IMR-90 (cell line): ENCODE measurements around the gene TSPEAR. TPM values are rescaled to one million over a fixed set of nuclear protein-coding genes. Genes with fewer than 3 reads are reported as not detected.

ENCODE experiments used
- ATAC-seq: fragments of 200-7000 bp; cut with Tn5 transposase; 2 replicates; pipeline ENCODE4 v1.9.1; 2020; ENCODE audit warnings: low read depth, mild to moderate bottlenecking, moderate library complexity
- BruUV-seq: library from RNA; stranded (reverse); fragments of 400-500 nt; replicated peaks from 2 replicates; lab custom pipeline; 2021; lab: Mats Ljungman, UMichigan
- CTCF ChIA-PET: fragments of 300-600 bp; formaldehyde crosslinking; extraction: SDS; loops from one replicate; lab custom pipeline; 2021; ENCODE audit warnings: antibody characterized with exemption; lab: Yijun Ruan, JAX
- POLR2A ChIA-PET: fragments of 300-600 bp; sonication (Branson Sonifier 250); formaldehyde crosslinking; loops from one replicate; lab custom pipeline; 2022; ENCODE audit warnings: antibody characterized with exemption; ENCODE audit not compliant: unreplicated experiment; lab: Charles Lee
- DNase-seq: peaks from one replicate; pipeline ENCODE4 v3.0.0; 2013
- H2AFZ ChIP-seq: replicated peaks from 2 replicates; pipeline ENCODE3; 2013; ENCODE audit warnings: low read length, mild to moderate bottlenecking; ENCODE audit not compliant: poor library complexity
- H2AK5ac ChIP-seq: 2 replicates; pipeline ENCODE4 v1.6.1; 2013; ENCODE audit warnings: low read depth, low read length, inconsistent platforms
- H2AK9ac ChIP-seq: replicated peaks from 2 replicates; pipeline ENCODE3; 2013; ENCODE audit warnings: mild to moderate bottlenecking, low read depth, low read length, moderate library complexity; ENCODE audit not compliant: poor library complexity
- H2BK120ac ChIP-seq: 2 replicates; pipeline ENCODE4 v1.6.1; 2013; ENCODE audit warnings: low read depth, low read length, inconsistent platforms
- H2BK15ac ChIP-seq: 3 replicates; pipeline ENCODE4 v1.6.1; 2013; ENCODE audit warnings: low read depth, low read length, inconsistent platforms
- H2BK20ac ChIP-seq: 2 replicates; pipeline ENCODE4 v1.6.1; 2013; ENCODE audit warnings: low read depth, mild to moderate bottlenecking, inconsistent platforms, low read length, moderate library complexity
- H2BK5ac ChIP-seq: 2 replicates; pipeline ENCODE4 v1.6.1; 2013; ENCODE audit warnings: mild to moderate bottlenecking, low read depth, low read length, inconsistent platforms; ENCODE audit not compliant: poor library complexity, severe bottlenecking
- H3K14ac ChIP-seq: replicated peaks from 2 replicates; pipeline ENCODE4 v1.6.1; 2013; ENCODE audit warnings: low read depth, low read length, inconsistent platforms
- H3K18ac ChIP-seq: 2 replicates; pipeline ENCODE4 v1.6.1; 2013; ENCODE audit warnings: low read depth, low read length, control low read depth
- H3K23ac ChIP-seq: 2 replicates; pipeline ENCODE4 v1.6.1; 2013; ENCODE audit warnings: low read depth, low read length, inconsistent platforms
- H3K27ac ChIP-seq: 2 replicates; pipeline ENCODE4 v1.5.1; 2013; ENCODE audit warnings: mild to moderate bottlenecking, control low read depth, low read length; ENCODE audit not compliant: insufficient read depth
- H3K27me3 ChIP-seq: 2 replicates; pipeline ENCODE4 v1.6.1; 2013; ENCODE audit warnings: low read length; ENCODE audit not compliant: control insufficient read depth, insufficient read depth
- H3K36me3 ChIP-seq: 2 replicates; pipeline ENCODE4 v1.6.1; 2013; ENCODE audit warnings: low read length, mixed read lengths; ENCODE audit not compliant: control insufficient read depth, insufficient read depth
- H3K4ac ChIP-seq: 2 replicates; pipeline ENCODE4 v1.6.1; 2013; ENCODE audit warnings: low read depth, low read length, inconsistent platforms
- H3K4me1 ChIP-seq: 2 replicates; pipeline ENCODE4 v1.6.1; 2013; ENCODE audit warnings: low read length, mixed read lengths; ENCODE audit not compliant: control insufficient read depth, insufficient read depth
- H3K4me2 ChIP-seq: 2 replicates; pipeline ENCODE4 v1.6.1; 2013; ENCODE audit warnings: low read depth, mild to moderate bottlenecking, control low read depth, low read length, moderate library complexity
- H3K4me3 ChIP-seq: 2 replicates; pipeline ENCODE4 v1.5.1; 2013; ENCODE audit warnings: low read depth, mild to moderate bottlenecking, control low read depth, low read length, moderate library complexity; ENCODE audit not compliant: insufficient read depth
- H3K56ac ChIP-seq: 2 replicates; pipeline ENCODE4 v1.6.1; 2013; ENCODE audit warnings: low read length, inconsistent platforms; ENCODE audit not compliant: insufficient read depth; ENCODE audit errors: extremely low read depth
- H3K79me1 ChIP-seq, 2 experiments: 2 replicates each; pipeline ENCODE4 v1.6.1; 2013; ENCODE audit warnings: low read length in 2 of 2, inconsistent platforms in 1 of 2, low read depth in 1 of 2
- H3K9ac ChIP-seq: 2 replicates; pipeline ENCODE4 v1.6.1; 2013; ENCODE audit warnings: low read depth, low read length, control low read depth
- H3K9me1 ChIP-seq: 2 replicates; pipeline ENCODE4 v1.6.1; 2013; ENCODE audit warnings: low read length, inconsistent platforms; ENCODE audit not compliant: insufficient read depth
- H3K9me3 ChIP-seq: 2 replicates; pipeline ENCODE4 v1.6.1; 2013; ENCODE audit warnings: low read length; ENCODE audit not compliant: control insufficient read depth, insufficient read depth
- H4K20me1 ChIP-seq: 2 replicates; pipeline ENCODE4 v1.6.1; 2013; ENCODE audit warnings: low read length, inconsistent platforms; ENCODE audit not compliant: insufficient read depth
- H4K5ac ChIP-seq: 2 replicates; pipeline ENCODE4 v1.6.1; 2013; ENCODE audit warnings: mild to moderate bottlenecking, low read depth, low read length, control low read depth
- H4K8ac ChIP-seq, 2 experiments: 2 replicates each; pipeline ENCODE4 v1.6.1; 2013; ENCODE audit warnings: low read depth in 2 of 2, low read length in 2 of 2, control low read depth in 1 of 2, inconsistent platforms in 1 of 2
- H4K91ac ChIP-seq: 2 replicates; pipeline ENCODE4 v1.6.1; 2013; ENCODE audit warnings: low read depth, low read length, inconsistent platforms; ENCODE audit not compliant: insufficient read depth
- BHLHE40 ChIP-seq: fragments of 150-350 bp; IDR thresholded peaks from 2 replicates; pipeline ENCODE4 v1.6.1; 2016; ENCODE audit warnings: mild to moderate bottlenecking, low read depth, low read length
- CEBPB ChIP-seq: IDR thresholded peaks from 2 replicates; pipeline ENCODE4 v1.6.1; 2012; ENCODE audit warnings: low read depth, low read length, improper control_type of control experiment
- CHD1 ChIP-seq: IDR thresholded peaks from 2 replicates; pipeline ENCODE4 v1.6.1; 2012; ENCODE audit warnings: low read depth, low read length, improper control_type of control experiment
- FOS ChIP-seq: fragments of 150-350 bp; IDR thresholded peaks from 2 replicates; pipeline ENCODE4 v1.6.1; 2016; ENCODE audit warnings: low read depth, low read length
- MAFK ChIP-seq: IDR thresholded peaks from 2 replicates; pipeline ENCODE4 v1.6.1; 2012; ENCODE audit warnings: low read depth, low read length, improper control_type of control experiment
- MAZ ChIP-seq: IDR thresholded peaks from 2 replicates; pipeline ENCODE4 v1.6.1; 2012; ENCODE audit warnings: low read depth, mild to moderate bottlenecking, low read length, improper control_type of control experiment, moderate library complexity, borderline replicate concordance
- MXI1 ChIP-seq: IDR thresholded peaks from 2 replicates; pipeline ENCODE4 v1.6.1; 2012; ENCODE audit warnings: low read depth, mild to moderate bottlenecking, low read length, moderate library complexity, borderline replicate concordance
- NFE2L2 ChIP-seq: fragments of 150-350 bp; IDR thresholded peaks from 2 replicates; pipeline ENCODE4 v1.6.1; 2016; ENCODE audit warnings: low read depth, mild to moderate bottlenecking, low read length
- POLR2A ChIP-seq: IDR thresholded peaks from 2 replicates; pipeline ENCODE4 v1.6.1; 2012; ENCODE audit warnings: mild to moderate bottlenecking, low read depth, low read length
- RAD21 ChIP-seq: IDR thresholded peaks from 2 replicates; pipeline ENCODE4 v1.6.1; 2012; ENCODE audit warnings: low read length, improper control_type of control experiment
- RCOR1 ChIP-seq: IDR thresholded peaks from 2 replicates; pipeline ENCODE4 v1.6.1; 2012; ENCODE audit warnings: mild to moderate bottlenecking, low read length, improper control_type of control experiment; ENCODE audit not compliant: insufficient replicate concordance
- RFX5 ChIP-seq: IDR thresholded peaks from 2 replicates; pipeline ENCODE4 v1.8.0; 2012; ENCODE audit warnings: low read depth, mild to moderate bottlenecking, low read length, moderate library complexity
- SMC3 ChIP-seq: fragments of 150-350 bp; IDR thresholded peaks from 2 replicates; pipeline ENCODE4 v1.6.1; 2016; ENCODE audit warnings: low read depth, mild to moderate bottlenecking, antibody characterized with exemption, low read length, moderate library complexity
- WGBS, 2 experiments: methylation state at CpG; one replicate each; pipeline versions ENCODE4 v1.1.5 to v1.1.7; 2013; ENCODE audit warnings: missing lambda C conversion rate in 2 of 2; ENCODE audit not compliant: insufficient read length in 1 of 2; ENCODE audit errors: extremely low coverage in 2 of 2; 5-methylcytosine and 5-hydroxymethylcytosine counted together
- dilution Hi-C: fragments of 300-500 bp; cut with HindIII; formaldehyde crosslinking; loops from one replicate; pipeline ENCODE4 v1.14.3; 2018; ENCODE audit warnings: low sequenced_read_pairs; ENCODE audit not compliant: unreplicated experiment
- in situ Hi-C: fragments of 300-500 bp; cut with MboI; formaldehyde crosslinking; loops from 3 replicates; pipeline ENCODE4 v1.14.3; 2019; ENCODE audit warnings: low sequenced_read_pairs, inconsistent platforms, mixed read lengths
- intact Hi-C: fragments of 100-400 bp; cut with micrococcal nuclease; formaldehyde crosslinking; loops from 2 replicates; pipeline ENCODE4 v1.10.0; 2022
- polyA plus RNA-seq, 3 experiments: library from polyadenylated mRNA; depleted of rRNA; stranded (reverse); fragments of >200 nt; gene quantifications; 2 replicates each; pipeline ENCODE4 v1.2.3, GENCODE V29; 2012; ENCODE audit warnings: low replicate concordance in 1 of 3
- total RNA-seq: library from RNA; depleted of rRNA; stranded (reverse); fragments of >200 nt; gene quantifications from 2 replicates; pipeline ENCODE4 v1.2.3, GENCODE V29; 2012
- TF ChIP-seq, protein P1 (sequence below): fragments of 150-350 bp; IDR thresholded peaks from 2 replicates; pipeline ENCODE4 v1.6.1; 2016; ENCODE audit warnings: low read depth, mild to moderate bottlenecking, low read length, moderate library complexity, borderline replicate concordance
- TF ChIP-seq, protein P2 (sequence below): conservative IDR thresholded peaks from 2 replicates; pipeline ENCODE4 v1.5.1; 2012; ENCODE audit warnings: mild to moderate bottlenecking, low read depth, low read length, improper control_type of control experiment
- TF ChIP-seq, protein P3 (sequence below): fragments of 150-350 bp; IDR thresholded peaks from 2 replicates; pipeline ENCODE4 v1.6.1; 2017; ENCODE audit warnings: mild to moderate bottlenecking, antibody characterized with exemption, low read length, low read depth

TSPEAR gene
- total and polyA plus RNA-seq, 2 of the 4 experiments (the other 2 are of a cell fraction) = not detected

DNA sequence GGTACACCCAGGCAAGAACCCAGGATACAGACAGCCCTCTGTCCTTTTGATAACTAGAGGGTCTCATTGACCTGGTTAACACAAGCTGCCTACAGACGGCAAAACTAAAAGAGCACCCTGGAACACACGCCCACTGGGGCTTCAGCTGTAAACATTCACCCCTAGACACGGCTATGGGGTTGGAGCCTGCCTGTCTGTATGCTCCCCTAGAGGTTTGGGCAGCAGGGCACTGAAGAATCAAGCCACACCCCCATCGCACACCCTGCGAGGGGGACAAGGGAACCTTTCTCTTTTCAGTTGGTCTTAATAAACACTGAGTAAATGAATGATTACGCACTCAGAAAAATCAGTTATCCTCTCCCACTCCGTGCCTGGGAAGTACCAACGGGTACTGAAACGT lies 220.6 kb downstream of the TSPEAR start:
- intact Hi-C loops = no loop called here
- peaks cover 24% of the 10 kb centered on the region for H3K9me3 ChIP-seq
- POLR2A ChIA-PET = no interaction called here
- no peaks in the 10 kb centered on the region for H3K9me1 ChIP-seq
- CTCF ChIA-PET = interaction anchor here (1.3 kb wide), 1 partner anchor 11 kb away, joined by 4 read pairs; no protein-coding TSS in a partner anchor
- no peak overlapping the region for H4K8ac ChIP-seq
- no peak overlapping the region for H4K5ac ChIP-seq
- no peak overlapping the region for H2AK5ac ChIP-seq
- no CpG with 5 or more reads among the region's 9 CpGs for WGBS, 2 experiments
- no peak overlapping the region for H3K4me3 ChIP-seq
- H2BK20ac ChIP-seq = no peak overlapping the region
- no peak overlapping the region for H3K14ac ChIP-seq
- dilution Hi-C loops = no loop called here
- BruUV-seq = no TSS peak
- H3K27me3 ChIP-seq = peaks cover 3% of the 10 kb centered on the region; the same call in 1 of the 2 replicates
- H2BK5ac ChIP-seq = no peak overlapping the region
- no peak overlapping the region for H2AFZ ChIP-seq
- H4K20me1 ChIP-seq = no peaks in the 10 kb centered on the region
- no peak overlapping the region for H3K56ac ChIP-seq
- TF ChIP-seq, protein P1, sequence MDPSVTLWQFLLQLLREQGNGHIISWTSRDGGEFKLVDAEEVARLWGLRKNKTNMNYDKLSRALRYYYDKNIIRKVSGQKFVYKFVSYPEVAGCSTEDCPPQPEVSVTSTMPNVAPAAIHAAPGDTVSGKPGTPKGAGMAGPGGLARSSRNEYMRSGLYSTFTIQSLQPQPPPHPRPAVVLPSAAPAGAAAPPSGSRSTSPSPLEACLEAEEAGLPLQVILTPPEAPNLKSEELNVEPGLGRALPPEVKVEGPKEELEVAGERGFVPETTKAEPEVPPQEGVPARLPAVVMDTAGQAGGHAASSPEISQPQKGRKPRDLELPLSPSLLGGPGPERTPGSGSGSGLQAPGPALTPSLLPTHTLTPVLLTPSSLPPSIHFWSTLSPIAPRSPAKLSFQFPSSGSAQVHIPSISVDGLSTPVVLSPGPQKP = no peak
- TF ChIP-seq FOS (no peak), RFX5 (no peak), CHD1 (no peak), MXI1 (no peak), RAD21 (no peak), RCOR1 (no peak), MAFK (no peak), NFE2L2 (no peak), SMC3 (no peak), CEBPB (no peak), BHLHE40 (no peak), MAZ (no peak), POLR2A (no peak)
- TF ChIP-seq, protein P2, sequence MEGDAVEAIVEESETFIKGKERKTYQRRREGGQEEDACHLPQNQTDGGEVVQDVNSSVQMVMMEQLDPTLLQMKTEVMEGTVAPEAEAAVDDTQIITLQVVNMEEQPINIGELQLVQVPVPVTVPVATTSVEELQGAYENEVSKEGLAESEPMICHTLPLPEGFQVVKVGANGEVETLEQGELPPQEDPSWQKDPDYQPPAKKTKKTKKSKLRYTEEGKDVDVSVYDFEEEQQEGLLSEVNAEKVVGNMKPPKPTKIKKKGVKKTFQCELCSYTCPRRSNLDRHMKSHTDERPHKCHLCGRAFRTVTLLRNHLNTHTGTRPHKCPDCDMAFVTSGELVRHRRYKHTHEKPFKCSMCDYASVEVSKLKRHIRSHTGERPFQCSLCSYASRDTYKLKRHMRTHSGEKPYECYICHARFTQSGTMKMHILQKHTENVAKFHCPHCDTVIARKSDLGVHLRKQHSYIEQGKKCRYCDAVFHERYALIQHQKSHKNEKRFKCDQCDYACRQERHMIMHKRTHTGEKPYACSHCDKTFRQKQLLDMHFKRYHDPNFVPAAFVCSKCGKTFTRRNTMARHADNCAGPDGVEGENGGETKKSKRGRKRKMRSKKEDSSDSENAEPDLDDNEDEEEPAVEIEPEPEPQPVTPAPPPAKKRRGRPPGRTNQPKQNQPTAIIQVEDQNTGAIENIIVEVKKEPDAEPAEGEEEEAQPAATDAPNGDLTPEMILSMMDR = no peak
- TF ChIP-seq, protein P3, sequence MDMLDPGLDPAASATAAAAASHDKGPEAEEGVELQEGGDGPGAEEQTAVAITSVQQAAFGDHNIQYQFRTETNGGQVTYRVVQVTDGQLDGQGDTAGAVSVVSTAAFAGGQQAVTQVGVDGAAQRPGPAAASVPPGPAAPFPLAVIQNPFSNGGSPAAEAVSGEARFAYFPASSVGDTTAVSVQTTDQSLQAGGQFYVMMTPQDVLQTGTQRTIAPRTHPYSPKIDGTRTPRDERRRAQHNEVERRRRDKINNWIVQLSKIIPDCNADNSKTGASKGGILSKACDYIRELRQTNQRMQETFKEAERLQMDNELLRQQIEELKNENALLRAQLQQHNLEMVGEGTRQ = no peak
- no peak overlapping the region for H2AK9ac ChIP-seq
- H2BK120ac ChIP-seq = no peak overlapping the region
- in situ Hi-C loops = no loop called here
- ATAC-seq (no peak), DNase-seq (no peak)
- no peak overlapping the region for H3K4me2 ChIP-seq
- no peaks in the 10 kb centered on the region for H3K79me1 ChIP-seq
- no peak overlapping the region for H3K27ac ChIP-seq
- no peaks in the 10 kb centered on the region for H3K36me3 ChIP-seq
- no peak overlapping the region for H3K4ac ChIP-seq
- H2BK15ac ChIP-seq = no peak overlapping the region
- H3K23ac ChIP-seq = no peak overlapping the region
- H3K9ac ChIP-seq = no peak overlapping the region
- H4K91ac ChIP-seq = no peak overlapping the region
- no peaks in the 10 kb centered on the region for H3K4me1 ChIP-seq
- no peak overlapping the region for H3K18ac ChIP-seq
